Measurements from ENCODE around the gene CTU2. TPM values are rescaled to one million over a fixed set of nuclear protein-coding genes. Genes with fewer than 3 reads are reported as not detected.

CTU2 gene
- total RNA-seq, 1 donor from 2014 or later = 20.8 TPM

GRCh38 chr16:88697116-88697830 lies 9.0 kb upstream of the CTU2 start:
- no peaks in the 10 kb centered on the region for H3K9me3 Mint-ChIP-seq (ENCODE audit: unreplicated experiment)
- DNase-seq (ENCODE audit: low spot score) = no peak
- peak overlapping the region; percentile 74 for H3K4me3 Mint-ChIP-seq (ENCODE audit: unreplicated experiment)
- peaks cover 9% of the 10 kb centered on the region for H3K27me3 Mint-ChIP-seq (ENCODE audit: unreplicated experiment)
- H3K27ac Mint-ChIP-seq (ENCODE audit: unreplicated experiment) = peak overlapping the region; percentile 84
- H3K36me3 Mint-ChIP-seq (ENCODE audit: low read depth, unreplicated experiment) = peaks cover 11% of the 10 kb centered on the region
- TF ChIP-seq, protein P1, sequence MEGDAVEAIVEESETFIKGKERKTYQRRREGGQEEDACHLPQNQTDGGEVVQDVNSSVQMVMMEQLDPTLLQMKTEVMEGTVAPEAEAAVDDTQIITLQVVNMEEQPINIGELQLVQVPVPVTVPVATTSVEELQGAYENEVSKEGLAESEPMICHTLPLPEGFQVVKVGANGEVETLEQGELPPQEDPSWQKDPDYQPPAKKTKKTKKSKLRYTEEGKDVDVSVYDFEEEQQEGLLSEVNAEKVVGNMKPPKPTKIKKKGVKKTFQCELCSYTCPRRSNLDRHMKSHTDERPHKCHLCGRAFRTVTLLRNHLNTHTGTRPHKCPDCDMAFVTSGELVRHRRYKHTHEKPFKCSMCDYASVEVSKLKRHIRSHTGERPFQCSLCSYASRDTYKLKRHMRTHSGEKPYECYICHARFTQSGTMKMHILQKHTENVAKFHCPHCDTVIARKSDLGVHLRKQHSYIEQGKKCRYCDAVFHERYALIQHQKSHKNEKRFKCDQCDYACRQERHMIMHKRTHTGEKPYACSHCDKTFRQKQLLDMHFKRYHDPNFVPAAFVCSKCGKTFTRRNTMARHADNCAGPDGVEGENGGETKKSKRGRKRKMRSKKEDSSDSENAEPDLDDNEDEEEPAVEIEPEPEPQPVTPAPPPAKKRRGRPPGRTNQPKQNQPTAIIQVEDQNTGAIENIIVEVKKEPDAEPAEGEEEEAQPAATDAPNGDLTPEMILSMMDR (IDR thresholded peaks at IDR 0.05; ENCODE audit: unreplicated experiment) = no peak
- peaks cover 24% of the 10 kb centered on the region for H3K4me1 Mint-ChIP-seq (ENCODE audit: unreplicated experiment)

GRCh38 chr16:88697831-88698615 lies 8.3 kb upstream of the CTU2 start:
- Mint-ChIP-seq H3K9me3 (ENCODE audit: unreplicated experiment) (no peaks in the 10 kb centered on the region), H3K4me1 (ENCODE audit: unreplicated experiment) (peaks cover 31% of the 10 kb centered on the region), H3K27me3 (ENCODE audit: unreplicated experiment) (peaks cover 13% of the 10 kb centered on the region), H3K27ac (ENCODE audit: unreplicated experiment) (peak overlapping the region; percentile 84), H3K4me3 (ENCODE audit: unreplicated experiment) (peak overlapping the region; percentile 74), H3K36me3 (ENCODE audit: low read depth, unreplicated experiment) (peaks cover 15% of the 10 kb centered on the region)
- no peak for DNase-seq (ENCODE audit: low spot score)
- TF ChIP-seq, protein P1 (IDR thresholded peaks at IDR 0.05; ENCODE audit: unreplicated experiment) = peak; percentile 22

DNA sequence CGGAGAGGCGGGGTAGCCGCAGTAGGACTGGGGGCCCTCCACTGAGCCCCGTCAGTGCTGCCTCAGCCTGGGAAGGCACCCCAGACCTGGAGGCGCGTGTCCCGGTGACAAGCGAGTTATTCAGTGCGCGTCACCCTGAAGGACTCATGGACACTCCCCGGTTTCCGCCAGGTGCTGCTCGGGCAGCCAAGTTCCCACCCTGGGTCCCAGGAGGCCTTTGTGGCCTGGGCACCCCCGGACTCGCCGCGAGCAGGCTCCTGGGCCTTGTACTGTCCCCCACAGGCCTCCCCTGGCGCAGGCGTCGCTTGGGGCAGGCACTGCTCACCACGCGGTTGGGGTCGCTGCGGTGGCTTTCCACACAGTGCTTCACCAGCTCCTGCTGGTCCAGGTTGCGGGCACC lies 7.7 kb upstream of the CTU2 start:
- H3K27me3 Mint-ChIP-seq (ENCODE audit: unreplicated experiment) = peaks cover 16% of the 10 kb centered on the region
- H3K4me1 Mint-ChIP-seq (ENCODE audit: unreplicated experiment) = peaks cover 35% of the 10 kb centered on the region
- H3K27ac Mint-ChIP-seq (ENCODE audit: unreplicated experiment) = peak overlapping the region; percentile 30
- no peak for DNase-seq (ENCODE audit: low spot score)
- H3K36me3 Mint-ChIP-seq (ENCODE audit: low read depth, unreplicated experiment) = peaks cover 15% of the 10 kb centered on the region
- H3K4me3 Mint-ChIP-seq (ENCODE audit: unreplicated experiment) = no peak overlapping the region
- TF ChIP-seq, protein P1 (IDR thresholded peaks at IDR 0.05; ENCODE audit: unreplicated experiment) = no peak
- no peaks in the 10 kb centered on the region for H3K9me3 Mint-ChIP-seq (ENCODE audit: unreplicated experiment)

GRCh38 chr16:88699180-88699579 lies 7.1 kb upstream of the CTU2 start:
- H3K4me1 Mint-ChIP-seq (ENCODE audit: unreplicated experiment) = peaks cover 40% of the 10 kb centered on the region
- no peaks in the 10 kb centered on the region for H3K9me3 Mint-ChIP-seq (ENCODE audit: unreplicated experiment)
- peaks cover 20% of the 10 kb centered on the region for H3K27me3 Mint-ChIP-seq (ENCODE audit: unreplicated experiment)
- no peak for DNase-seq (ENCODE audit: low spot score)
- peaks cover 19% of the 10 kb centered on the region for H3K36me3 Mint-ChIP-seq (ENCODE audit: low read depth, unreplicated experiment)
- TF ChIP-seq, protein P1 (IDR thresholded peaks at IDR 0.05; ENCODE audit: unreplicated experiment) = no peak
- H3K4me3 Mint-ChIP-seq (ENCODE audit: unreplicated experiment) = no peak overlapping the region
- no peak overlapping the region for H3K27ac Mint-ChIP-seq (ENCODE audit: unreplicated experiment)

- H3K4me1 Mint-ChIP-seq (ENCODE audit: unreplicated experiment) = peaks cover 48% of the 10 kb centered on the region
These were observed 6.0 kb upstream of the CTU2 start for GRCh38 chr16:88700322-88700635.

More at GRCh38 chr16:88700322-88700635, 6.0 kb upstream of the CTU2 start:
- no peak for DNase-seq (ENCODE audit: low spot score)
- Mint-ChIP-seq H3K36me3 (ENCODE audit: low read depth, unreplicated experiment) (peaks cover 21% of the 10 kb centered on the region), H3K27ac (ENCODE audit: unreplicated experiment) (no peak overlapping the region), H3K4me3 (ENCODE audit: unreplicated experiment) (no peak overlapping the region), H3K27me3 (ENCODE audit: unreplicated experiment) (peaks cover 22% of the 10 kb centered on the region), H3K9me3 (ENCODE audit: unreplicated experiment) (no peaks in the 10 kb centered on the region)
- TF ChIP-seq, protein P1 (IDR thresholded peaks at IDR 0.05; ENCODE audit: unreplicated experiment) = no peak

All from endothelial cell (in vitro differentiated cells).